Endothelial cell of umbilical vein (primary cell): ENCODE results near the gene PHC3. TPM values are rescaled to one million over a fixed set of nuclear protein-coding genes. Genes with fewer than 3 reads are reported as not detected.

Source experiments
- BruUV-seq: library from RNA; stranded (reverse); fragments of 400-500 nt; replicated peaks from 2 replicates; lab custom pipeline; 2021; lab: Mats Ljungman, UMichigan
- CTCF ChIA-PET: fragments of 300-600, 350-600 bp; sonication (Branson Sonifier 250); formaldehyde crosslinking; loops from one replicate; lab custom pipeline; 2021; ENCODE audit warnings: antibody characterized with exemption, inconsistent platforms; lab: Charles Lee
- POLR2A ChIA-PET: fragments of 300-600, 350-600 bp; sonication (Branson Sonifier 250); formaldehyde crosslinking; loops from one replicate; lab custom pipeline; 2021; ENCODE audit warnings: antibody characterized with exemption, inconsistent platforms; lab: Charles Lee
- DNase-seq: peaks from one replicate; pipeline ENCODE4 v3.0.0-alpha.2; 2011; ENCODE audit warnings: low read depth, low spot score
- FAIRE-seq: peaks from 2 replicates; lab custom pipeline; 2011; peaks lifted over from hg19 to GRCh38; lab: Jason Lieb, UNC
- H2AFZ ChIP-seq: 2 replicates; pipeline ENCODE4 v1.6.0; 2012; ENCODE audit warnings: low read depth, low read length, control low read depth, inconsistent platforms
- H3K27ac ChIP-seq: 2 replicates; pipeline ENCODE4 v1.5.1; 2011; ENCODE audit warnings: low read depth, mild to moderate bottlenecking, control low read depth, low read length, moderate library complexity; ENCODE audit not compliant: insufficient read depth
- H3K27me3 ChIP-seq, 2 experiments: 2 replicates each; pipeline versions ENCODE4 v1.6.0 to v1.6.1; 2011; ENCODE audit warnings: low read length in 2 of 2, mixed read lengths in 1 of 2; ENCODE audit not compliant: control insufficient read depth in 2 of 2, insufficient read depth in 2 of 2
- H3K36me3 ChIP-seq, 2 experiments: 2 replicates in 1 of 2; 3 replicates in 1 of 2; pipeline ENCODE4 v1.5.1; 2011; ENCODE audit warnings: low read length in 2 of 2, mild to moderate bottlenecking in 1 of 2, moderate library complexity in 1 of 2; ENCODE audit not compliant: control insufficient read depth in 2 of 2, insufficient read depth in 2 of 2; ENCODE audit errors: extremely low read depth in 1 of 2
- H3K4me1 ChIP-seq: 3 replicates; pipeline ENCODE4 v1.5.1; 2011; ENCODE audit warnings: mild to moderate bottlenecking, low read length; ENCODE audit not compliant: control insufficient read depth, insufficient read depth; ENCODE audit errors: extremely low read depth
- H3K4me2 ChIP-seq: 2 replicates; pipeline ENCODE4 v1.6.1; 2011; ENCODE audit warnings: low read length, control low read depth, mixed read lengths; ENCODE audit not compliant: insufficient read depth
- H3K4me3 ChIP-seq, 3 experiments: fragments of 200-600 bp in 1 of 3; sonication (generic), shearing (Covaris generic) in 1 of 3; replicated peaks in 1 of 3; 2 replicates each; pipeline ENCODE4 v1.5.1; 2011 to 2016; ENCODE audit warnings: control low read depth in 3 of 3, low read length in 3 of 3, mild to moderate bottlenecking in 2 of 3, inconsistent platforms in 1 of 3, low read depth in 1 of 3, moderate library complexity in 1 of 3; ENCODE audit not compliant: insufficient read depth in 1 of 3
- H3K79me2 ChIP-seq: 2 replicates; pipeline ENCODE4 v1.6.0; 2012; ENCODE audit warnings: low read length, inconsistent platforms; ENCODE audit not compliant: control insufficient read depth, insufficient read depth
- H3K9ac ChIP-seq: replicated peaks from 2 replicates; pipeline ENCODE3; 2011; ENCODE audit warnings: low read length, control low read depth; ENCODE audit not compliant: insufficient read depth; ENCODE audit errors: extremely low read depth
- H3K9me1 ChIP-seq: replicated peaks from 3 replicates; pipeline ENCODE4 v1.6.0; 2011; ENCODE audit warnings: mild to moderate bottlenecking, low read length; ENCODE audit not compliant: control insufficient read depth, insufficient read depth; ENCODE audit errors: extremely low read depth
- H3K9me3 ChIP-seq: replicated peaks from 2 replicates; pipeline ENCODE4 v1.5.1; 2012; ENCODE audit warnings: low read length, inconsistent platforms; ENCODE audit not compliant: control insufficient read depth, insufficient read depth
- H4K20me1 ChIP-seq: replicated peaks from 2 replicates; pipeline ENCODE3; 2011; ENCODE audit warnings: mild to moderate bottlenecking, low read length; ENCODE audit not compliant: control insufficient read depth, insufficient read depth; ENCODE audit errors: extremely low read depth
- CTCF ChIP-seq, 2 donors: IDR thresholded peaks; 1 replicate in 1 of 2; 2 replicates in 1 of 2; pipeline ENCODE4 v1.5.1; 2011; ENCODE audit warnings: low read length in 2 of 2, mild to moderate bottlenecking in 2 of 2, moderate library complexity in 2 of 2, control low read depth in 1 of 2, inconsistent platforms in 1 of 2, low read depth in 1 of 2; ENCODE audit not compliant: insufficient read depth in 1 of 2; ENCODE audit errors: extremely low read depth in 1 of 2
- EZH2 ChIP-seq: IDR thresholded peaks from 2 replicates; pipeline ENCODE4 v1.6.1; 2012; ENCODE audit warnings: borderline replicate concordance, low read depth, mild to moderate bottlenecking, moderate library complexity, low read length, inconsistent platforms; ENCODE audit not compliant: severe bottlenecking
- FOS ChIP-seq: IDR thresholded peaks from 2 replicates; pipeline ENCODE4 v1.6.1; 2011; ENCODE audit warnings: mild to moderate bottlenecking, low read length, moderate library complexity, borderline replicate concordance; ENCODE audit not compliant: insufficient read depth
- GATA2 ChIP-seq: IDR thresholded peaks from 2 replicates; pipeline ENCODE4 v1.7.0; 2011; ENCODE audit warnings: low read depth, mild to moderate bottlenecking, moderate library complexity, mixed read lengths, low read length; ENCODE audit not compliant: insufficient read length, insufficient read depth
- JUN ChIP-seq: IDR thresholded peaks from 2 replicates; pipeline ENCODE4 v1.6.1; 2011; ENCODE audit warnings: borderline replicate concordance, low read depth; ENCODE audit not compliant: insufficient read length, insufficient read depth
- MAX ChIP-seq: IDR thresholded peaks from 2 replicates; pipeline ENCODE4 v1.6.1; 2011; ENCODE audit not compliant: insufficient read depth, insufficient read length
- MYC ChIP-seq: IDR thresholded peaks from one replicate; pipeline ENCODE4 v1.6.1; 2011; ENCODE audit warnings: mild to moderate bottlenecking, low read depth, low read length
- POLR2A ChIP-seq: IDR thresholded peaks from 2 replicates; pipeline ENCODE4 v1.6.1; 2012; ENCODE audit warnings: low read depth, mild to moderate bottlenecking, control low read depth, low read length
- POLR2AphosphoS5 ChIP-seq: IDR thresholded peaks from 2 replicates; pipeline ENCODE4 v1.6.1; 2012; ENCODE audit warnings: low read depth, mild to moderate bottlenecking, control low read depth, low read length, moderate library complexity; ENCODE audit not compliant: insufficient read depth
- dilution Hi-C: fragments of 300-500 bp; cut with MboI; formaldehyde crosslinking; loops from one replicate; pipeline ENCODE4 v1.15.0; 2019; ENCODE audit warnings: low sequenced_read_pairs; ENCODE audit not compliant: extremely low pct_ligation_motif_present
- intact Hi-C: fragments of 100-400 bp; cut with micrococcal nuclease; formaldehyde crosslinking; loops from one replicate; pipeline ENCODE4 v1.10.0; 2022
- polyA plus RNA-seq, 4 experiments: library from polyadenylated mRNA; depleted of rRNA in 3 of 4; stranded (reverse) in 3 of 4; unstranded in 1 of 4; fragments of >200 nt; gene quantifications; 2 replicates each; pipeline versions ENCODE4 v1.2.1 to v1.2.3, GENCODE V29; 2011 to 2012; ENCODE audit warnings: missing spikeins in 1 of 4
- total RNA-seq: library from RNA; stranded (reverse); gene quantifications from 2 replicates; pipeline ENCODE4 v1.2.3, GENCODE V29; 2021

PHC3 gene
- total and polyA plus RNA-seq, 2 donors (not counting 3 experiments of a cell fraction or from before 2014, with no cell fraction given): 35.7 to 45.8 TPM

GRCh38 chr3:170083343-170083742 lies 98.2 kb downstream of the PHC3 start:
- no peak overlapping the region for H2AFZ ChIP-seq
- no peak for FAIRE-seq
- H3K4me2 ChIP-seq: no peak overlapping the region
- no TSS peak for BruUV-seq
- no peak for TF ChIP-seq POLR2AphosphoS5
- TF ChIP-seq EZH2: no peak
- H3K79me2 ChIP-seq: no peaks in the 10 kb centered on the region
- no peak overlapping the region for H3K4me3 ChIP-seq
- no peak overlapping the region for H3K27ac ChIP-seq
- ChIA-PET CTCF (no interaction called here), POLR2A (no interaction called here)
- H3K9me3 ChIP-seq: no peaks in the 10 kb centered on the region
- intact Hi-C loops: no loop called here
- DNase-seq: no peak
- H4K20me1 ChIP-seq: no peaks in the 10 kb centered on the region
- no peaks in the 10 kb centered on the region for H3K4me1 ChIP-seq
- dilution Hi-C loops: no loop called here
- no peaks in the 10 kb centered on the region for H3K36me3 ChIP-seq
- no peak overlapping the region for H3K9ac ChIP-seq
- no peaks in the 10 kb centered on the region for H3K27me3 ChIP-seq
- H3K9me1 ChIP-seq: no peaks in the 10 kb centered on the region

- DNase-seq (no peak), FAIRE-seq (no peak)
- POLR2A ChIA-PET: no interaction called here
Measured at GRCh38 chr3:170081079-170081741, 100.3 kb downstream of the PHC3 start.

More at GRCh38 chr3:170081079-170081741, 100.3 kb downstream of the PHC3 start:
- Histone ChIP-seq H3K9me1 (no peaks in the 10 kb centered on the region), H2AFZ (no peak overlapping the region), H3K36me3 (no peaks in the 10 kb centered on the region), H3K27ac (no peak overlapping the region), H4K20me1 (no peaks in the 10 kb centered on the region), H3K4me3 (no peak overlapping the region), H3K4me2 (no peak overlapping the region), H3K9me3 (no peaks in the 10 kb centered on the region), H3K79me2 (no peaks in the 10 kb centered on the region), H3K9ac (no peak overlapping the region), H3K4me1 (no peaks in the 10 kb centered on the region), H3K27me3 (no peaks in the 10 kb centered on the region)
- intact Hi-C loops: no loop called here
- CTCF ChIA-PET: no interaction called here
- no TSS peak for BruUV-seq
- no peak for TF ChIP-seq POLR2A
- TF ChIP-seq MAX: no peak
- no peak for TF ChIP-seq GATA2
- no peak for TF ChIP-seq FOS
- no peak for TF ChIP-seq MYC
- no peak for TF ChIP-seq JUN
- no peak for TF ChIP-seq CTCF (IDR thresholded peaks at IDR 0.05; ENCODE audit: extremely low read depth in 1 of 2, insufficient read depth in 1 of 2, low read depth in 1 of 2, low read length in 2 of 2)
- no peak for TF ChIP-seq EZH2
- no peak for TF ChIP-seq POLR2AphosphoS5
- dilution Hi-C loops: no loop called here
